ENCODE measurements around the gene SLC35E2B.
"Not testable (repeated sequence)": the region's sequence is repeated elsewhere in the genome, so short reads cannot be mapped to it uniquely, and the experiment has no call there.

- not testable (repeated sequence) for TF ChIP-seq CTCF (IDR thresholded peaks at IDR 0.05; ENCODE audit: low read depth, low read length); EZH2phosphoT487 (IDR thresholded peaks at IDR 0.05; ENCODE audit: low read depth)
These were observed 30.2 kb downstream of the SLC35E2B start for GRCh38 chr1:1662392-1662791.

Measured in OCI-LY3 (cell line).